HEK293 (cell line): ENCODE data around the gene LRRC8B.

Experiments
- GFI1B ChIP-seq: fragments of 450-650 bp; formaldehyde crosslinking; IDR thresholded peaks from 2 replicates; pipeline ENCODE4 v1.5.1; 2016; ENCODE audit warnings: missing biosample characterization, missing genetic modification characterization
- GLIS1 ChIP-seq: fragments of 450-650 bp; formaldehyde crosslinking; IDR thresholded peaks from 2 replicates; pipeline ENCODE4 v1.5.1; 2016; ENCODE audit warnings: missing biosample characterization, missing genetic modification characterization
- KLF1 ChIP-seq: fragments of 450-650 bp; formaldehyde crosslinking; IDR thresholded peaks from 2 replicates; pipeline ENCODE4 v1.5.1; 2016; ENCODE audit warnings: missing biosample characterization, missing genetic modification characterization
- KLF17 ChIP-seq: fragments of 450-650 bp; formaldehyde crosslinking; IDR thresholded peaks from 2 replicates; pipeline ENCODE4 v1.5.1; 2016; ENCODE audit warnings: missing biosample characterization, missing genetic modification characterization
- KLF9 ChIP-seq: fragments of 450-650 bp; formaldehyde crosslinking; IDR thresholded peaks from 2 replicates; pipeline ENCODE4 v1.5.1; 2016; ENCODE audit warnings: missing biosample characterization, missing genetic modification characterization, low read depth
- MEIS1 ChIP-seq: sonication (generic); formaldehyde crosslinking; IDR thresholded peaks from 2 replicates; pipeline ENCODE4 v1.8.1; 2022; ENCODE audit warnings: missing genetic modification reagents, mild to moderate bottlenecking, borderline replicate concordance
- PRDM10 ChIP-seq: fragments of 450-650 bp; formaldehyde crosslinking; IDR thresholded peaks from 2 replicates; pipeline ENCODE4 v1.5.1; 2016; ENCODE audit warnings: missing biosample characterization, missing genetic modification characterization
- PRDM2 ChIP-seq: fragments of 450-650 bp; formaldehyde crosslinking; IDR thresholded peaks from 2 replicates; pipeline ENCODE4 v1.5.1; 2016; ENCODE audit warnings: missing biosample characterization, missing genetic modification characterization, borderline replicate concordance
- RBAK ChIP-seq: fragments of 450-650 bp; formaldehyde crosslinking; IDR thresholded peaks from 2 replicates; pipeline ENCODE4 v1.5.1; 2016; ENCODE audit warnings: missing biosample characterization, missing genetic modification characterization
- SETDB1 ChIP-seq: IDR thresholded peaks from one replicate; pipeline ENCODE4 v1.6.1; 2017; ENCODE audit warnings: mild to moderate bottlenecking, low read length, moderate library complexity, mixed read lengths; ENCODE audit not compliant: insufficient read length
- TSHZ1 ChIP-seq: fragments of 450-650 bp; formaldehyde crosslinking; IDR thresholded peaks from 2 replicates; pipeline ENCODE4 v1.5.1; 2016; ENCODE audit warnings: missing biosample characterization, missing genetic modification characterization, borderline replicate concordance
- ZBTB7A ChIP-seq: fragments of 450-650 bp; formaldehyde crosslinking; IDR thresholded peaks from 2 replicates; pipeline ENCODE4 v1.5.1; 2016; ENCODE audit warnings: low read depth, missing biosample characterization, missing genetic modification characterization
- ZNF16 ChIP-seq: fragments of 450-650 bp; formaldehyde crosslinking; IDR thresholded peaks from 2 replicates; pipeline ENCODE4 v1.5.1; 2016; ENCODE audit warnings: low read depth, missing biosample characterization, missing genetic modification characterization
- ZNF19 ChIP-seq: fragments of 450-650 bp; formaldehyde crosslinking; IDR thresholded peaks from 2 replicates; pipeline ENCODE4; 2016; ENCODE audit warnings: missing biosample characterization, missing genetic modification characterization, low read depth
- ZNF24 ChIP-seq: fragments of 450-650 bp; formaldehyde crosslinking; IDR thresholded peaks from 2 replicates; pipeline ENCODE4 v1.5.1; 2016; ENCODE audit warnings: missing biosample characterization, missing genetic modification characterization
- ZNF280C ChIP-seq: fragments of 450-650 bp; formaldehyde crosslinking; IDR thresholded peaks from 2 replicates; pipeline ENCODE4 v1.5.1; 2016; ENCODE audit warnings: missing biosample characterization, missing genetic modification characterization
- ZNF394 ChIP-seq: fragments of 450-650 bp; formaldehyde crosslinking; IDR thresholded peaks from 2 replicates; pipeline ENCODE4 v1.5.1; 2016; ENCODE audit warnings: missing biosample characterization, missing genetic modification characterization, mild to moderate bottlenecking, moderate library complexity, borderline replicate concordance
- ZNF501 ChIP-seq: fragments of 450-650 bp; formaldehyde crosslinking; IDR thresholded peaks from 2 replicates; pipeline ENCODE4 v1.5.1; 2016; ENCODE audit warnings: missing biosample characterization, missing genetic modification characterization
- ZNF510 ChIP-seq: fragments of 450-650 bp; formaldehyde crosslinking; IDR thresholded peaks from 2 replicates; pipeline ENCODE4 v1.5.1; 2018; ENCODE audit warnings: mild to moderate bottlenecking, missing genetic modification characterization, missing biosample characterization; ENCODE audit not compliant: insufficient replicate concordance
- ZNF624 ChIP-seq: fragments of 450-650 bp; formaldehyde crosslinking; IDR thresholded peaks from 2 replicates; pipeline ENCODE4 v1.5.1; 2017; ENCODE audit warnings: missing biosample characterization, missing genetic modification characterization
- ZNF660 ChIP-seq: fragments of 450-650 bp; IDR thresholded peaks from 2 replicates; pipeline ENCODE4 v1.5.1; 2018; ENCODE audit warnings: missing biosample characterization, mild to moderate bottlenecking, missing genetic modification characterization
- ZNF843 ChIP-seq: fragments of 450-650 bp; formaldehyde crosslinking; IDR thresholded peaks from 2 replicates; pipeline ENCODE4 v1.5.1; 2016; ENCODE audit warnings: missing biosample characterization, missing genetic modification characterization

Gene LRRC8B

GRCh38 chr1:89631816-89632656, 107.4 kb downstream of the LRRC8B start (continued):
- TF ChIP-seq MEIS1 (CRISPR knock-in tag) = no peak
- TF ChIP-seq PRDM10 (tag by site-specific recombination) = peak; percentile 90
- no peak for TF ChIP-seq SETDB1
- TF ChIP-seq ZNF16 (tag by site-specific recombination) = no peak
- TF ChIP-seq ZNF501 = no peak
- no peak for TF ChIP-seq ZNF660 (tag by site-specific recombination)
- TF ChIP-seq TSHZ1 (tag by site-specific recombination) = no peak
- no peak for TF ChIP-seq KLF9 (tag by site-specific recombination)
- TF ChIP-seq ZNF394 (tag by site-specific recombination) = no peak
- TF ChIP-seq ZNF24 (tag by site-specific recombination) = no peak; the same call in 1 of the 2 replicates
- TF ChIP-seq ZBTB7A (tag by site-specific recombination) = no peak
- TF ChIP-seq GFI1B (tag by site-specific recombination) = no peak
- no peak for TF ChIP-seq ZNF624 (tag by site-specific recombination)
- no peak for TF ChIP-seq RBAK (tag by site-specific recombination)
- no peak for TF ChIP-seq ZNF19
- TF ChIP-seq PRDM2 (tag by site-specific recombination) = no peak
- no peak for TF ChIP-seq ZNF843 (tag by site-specific recombination)
- no peak for TF ChIP-seq KLF1
- TF ChIP-seq GLIS1 = no peak
- TF ChIP-seq ZNF280C (tag by site-specific recombination) = no peak
- TF ChIP-seq ZNF510 (tag by site-specific recombination) = no peak
- TF ChIP-seq KLF17 = 0 out of 2 replicates have a peak, but pooled peaks have one; percentile 17
